ENCODE measurements around the gene VAPB. TPM values are rescaled to one million over a fixed set of nuclear protein-coding genes. Genes with fewer than 3 reads are reported as not detected.

Gene VAPB
- total RNA-seq, 1 experiment from 2014 or later: 51.1 TPM

- H2AFZ ChIP-seq (ENCODE audit: low read depth, low read length, poor library complexity, severe bottlenecking): no peak overlapping the region
- intact Hi-C loops (cut with micrococcal nuclease): no loop called here
- H3K4me1 ChIP-seq (ENCODE audit: control insufficient read depth in 1 of 2, insufficient read depth in 2 of 2, low read length in 2 of 2): no peaks in the 10 kb centered on the region
- no peaks in the 10 kb centered on the region for H3K9me2 ChIP-seq (ENCODE audit: insufficient read depth)
- H3K36me3 ChIP-seq (ENCODE audit: control insufficient read depth in 1 of 2, insufficient read depth in 2 of 2, low read length in 2 of 2): peaks cover 0 to 6% of the 10 kb centered on the region in 2 experiments; a peak in 1 of 4 replicates
- H3K79me2 ChIP-seq (ENCODE audit: insufficient read depth, low read length): peaks cover 98% of the 10 kb centered on the region
- H3K4me3 ChIP-seq (replicated peaks in 1 of 2; ENCODE audit: low read depth in 1 of 2, low read length in 2 of 2): no peak overlapping the region
- H3K9me3 ChIP-seq (ENCODE audit: control insufficient read depth in 1 of 2, insufficient read depth in 1 of 2, low read depth in 1 of 2, low read length in 2 of 2): no peaks in the 10 kb centered on the region
- no peak overlapping the region for H3K4me2 ChIP-seq (ENCODE audit: low read length)
- H4K20me1 ChIP-seq (ENCODE audit: insufficient read depth): no peaks in the 10 kb centered on the region; the same call in 1 of the 2 replicates
- BruUV-seq (replicated peaks): no TSS peak
- RAD21 ChIA-PET (ENCODE audit: low non-redundant PET in 1 of 2, low total read pairs in 2 of 2, uncharacterized antibody in 2 of 2, unreplicated experiment in 2 of 2): no interaction called here
- no peak overlapping the region for H3K9ac ChIP-seq (ENCODE audit: low read length)
- no peak overlapping the region for H3K27ac ChIP-seq (ENCODE audit: low read depth, low read length)
- no peak for TF ChIP-seq TCF7L2 (IDR thresholded peaks at IDR 0.05; ENCODE audit: borderline replicate concordance, extremely low read depth, insufficient read depth, insufficient read length)
- TF ChIP-seq SIN3A (IDR thresholded peaks at IDR 0.05; ENCODE audit: low read depth): no peak
- no peak for TF ChIP-seq CTCF (IDR thresholded peaks at IDR 0.05 in 2 of 3, conservative IDR thresholded peaks at IDR 0.05 in 1 of 3; ENCODE audit: borderline replicate concordance in 1 of 3, insufficient read depth in 1 of 3, low read depth in 2 of 3, low read length in 2 of 3)
- TF ChIP-seq FOSL1 (IDR thresholded peaks at IDR 0.05; ENCODE audit: low read depth): no peak
- TF ChIP-seq SP1 (IDR thresholded peaks at IDR 0.05; ENCODE audit: low read depth): no peak
- no peak for TF ChIP-seq JUND (IDR thresholded peaks at IDR 0.05)
- no peak for TF ChIP-seq MAX (IDR thresholded peaks at IDR 0.05)
- TF ChIP-seq EGR1 (IDR thresholded peaks at IDR 0.05; ENCODE audit: low read depth): no peak
- TF ChIP-seq REST (IDR thresholded peaks at IDR 0.05; ENCODE audit: low read depth): no peak
- TF ChIP-seq ZBTB33 (IDR thresholded peaks at IDR 0.05; ENCODE audit: extremely low read depth, insufficient replicate concordance, low read length): no peak
- no peak for TF ChIP-seq SRF (IDR thresholded peaks at IDR 0.05; ENCODE audit: low read depth)
- TF ChIP-seq ZFX (IDR thresholded peaks at IDR 0.05): no peak
- TF ChIP-seq CEBPB (IDR thresholded peaks at IDR 0.05; ENCODE audit: low read depth): no peak
- TF ChIP-seq ATF3 (IDR thresholded peaks at IDR 0.05): no peak
- no peak for ATAC-seq
- H3K27me3 ChIP-seq (ENCODE audit: insufficient read depth, low read length): no peaks in the 10 kb centered on the region
- POLR2A ChIA-PET: no interaction called here
- no peak for DNase-seq (ENCODE audit: low read depth, low spot score)
- CTCF ChIA-PET: no interaction called here
Observed at GRCh38 chr20:58436868-58437645, 48.0 kb downstream of the VAPB start.
